Ishikawa (cell line): Measurements from ENCODE around the gene RNPEPL1.

Experiments used
- CEBPB ChIP-seq: IDR thresholded peaks from 2 replicates; pipeline ENCODE4 v1.6.1; 2012
- CREB1 ChIP-seq: IDR thresholded peaks from 2 replicates; pipeline ENCODE4 v1.6.1; 2012; ENCODE audit warnings: low read depth
- EGR1 ChIP-seq: IDR thresholded peaks from 2 replicates; pipeline ENCODE4 v1.6.1; 2012
- EP300 ChIP-seq: IDR thresholded peaks from 2 replicates; pipeline ENCODE4 v1.6.1; 2012; ENCODE audit warnings: borderline replicate concordance
- FOXM1 ChIP-seq: IDR thresholded peaks from 2 replicates; pipeline ENCODE4 v1.6.1; 2012; ENCODE audit warnings: low read depth, borderline replicate concordance
- NFIC ChIP-seq: IDR thresholded peaks from 2 replicates; pipeline ENCODE4 v1.6.1; 2012
- RAD21 ChIP-seq: IDR thresholded peaks from 2 replicates; pipeline ENCODE4 v1.6.1; 2012; ENCODE audit warnings: low read depth
- TAF1 ChIP-seq: IDR thresholded peaks from 2 replicates; pipeline ENCODE4 v1.6.1; 2012; ENCODE audit warnings: low read depth, mild to moderate bottlenecking
- TCF12 ChIP-seq: IDR thresholded peaks from 2 replicates; pipeline ENCODE4 v1.6.1; 2012; ENCODE audit warnings: low read depth
- TEAD4 ChIP-seq: IDR thresholded peaks from 2 replicates; pipeline ENCODE4 v1.6.1; 2012
- YY1 ChIP-seq: IDR thresholded peaks from 2 replicates; pipeline ENCODE4 v1.6.1; 2012; ENCODE audit warnings: low read depth
- ZBTB7A ChIP-seq: IDR thresholded peaks from 2 replicates; pipeline ENCODE4 v1.6.1; 2012; ENCODE audit warnings: low read depth
- TF ChIP-seq, protein P1 (sequence below): IDR thresholded peaks from 2 replicates; pipeline ENCODE4 v1.6.1; 2012; ENCODE audit warnings: low read depth, mild to moderate bottlenecking
- TF ChIP-seq, protein P2 (sequence below): IDR thresholded peaks from 2 replicates; pipeline ENCODE4 v1.6.1; 2012
- TF ChIP-seq, protein P3 (sequence below): IDR thresholded peaks from 2 replicates; pipeline ENCODE4 v1.6.1; 2012

RNPEPL1 gene

DNA sequence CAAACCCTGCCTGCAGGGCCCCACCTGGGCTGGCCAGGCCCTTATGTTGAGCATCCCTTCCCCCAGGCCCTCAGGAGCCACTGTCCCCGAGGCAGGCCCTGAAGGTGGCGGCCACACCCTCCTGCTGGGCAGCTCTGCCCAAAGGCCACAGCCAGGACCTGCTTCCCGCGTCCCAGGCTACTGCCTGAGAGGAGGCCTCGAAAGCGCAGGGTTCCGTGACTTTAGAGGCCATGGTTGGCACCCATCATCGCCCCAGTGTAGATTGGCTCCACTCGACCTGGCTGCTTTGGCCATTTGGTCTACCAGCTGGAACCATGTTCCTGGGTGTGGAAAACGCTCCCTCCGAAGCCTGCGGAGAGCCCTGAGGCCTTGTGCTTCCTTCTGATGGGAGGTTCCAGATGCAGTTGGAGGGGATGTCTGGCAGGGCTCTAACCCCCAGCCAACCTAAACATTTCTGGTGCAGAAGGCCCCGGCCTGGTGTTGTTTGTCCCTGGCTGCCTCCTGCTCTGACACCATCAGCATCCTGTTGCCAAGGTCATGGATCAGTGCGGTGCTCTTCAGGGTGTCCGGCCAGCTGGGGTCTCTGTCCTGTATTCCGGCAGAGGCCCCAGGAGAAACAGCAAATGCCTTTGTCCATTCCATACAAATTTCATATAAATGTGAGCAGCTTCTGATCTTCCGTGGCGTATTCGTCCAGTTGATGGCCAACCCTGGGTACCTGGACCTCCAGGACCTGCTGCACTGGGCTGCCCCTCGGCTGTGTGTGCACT, 33.0 kb downstream of the RNPEPL1 start:
- TF ChIP-seq TEAD4 (no peak), RAD21 (no peak), ZBTB7A (no peak), EGR1 (no peak), EP300 (no peak), TAF1 (no peak), TCF12 (no peak)

DNA sequence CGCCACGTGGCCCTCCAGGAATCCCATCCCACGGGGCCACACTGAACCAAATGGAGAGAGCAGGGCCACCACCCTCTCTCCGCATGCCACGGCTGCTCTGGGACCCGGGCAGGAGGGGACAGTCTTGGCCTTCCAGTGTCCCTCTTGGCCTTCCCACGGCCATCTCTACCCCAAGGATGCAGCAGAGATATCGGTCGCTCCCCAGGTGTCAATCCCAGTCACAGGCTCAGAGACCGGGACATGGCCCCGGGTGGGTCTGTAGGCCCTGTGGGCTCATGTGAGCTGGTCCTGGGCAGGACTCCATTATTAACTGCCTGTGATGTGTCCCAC, 33.5 kb downstream of the RNPEPL1 start:
- TF ChIP-seq, protein P1, sequence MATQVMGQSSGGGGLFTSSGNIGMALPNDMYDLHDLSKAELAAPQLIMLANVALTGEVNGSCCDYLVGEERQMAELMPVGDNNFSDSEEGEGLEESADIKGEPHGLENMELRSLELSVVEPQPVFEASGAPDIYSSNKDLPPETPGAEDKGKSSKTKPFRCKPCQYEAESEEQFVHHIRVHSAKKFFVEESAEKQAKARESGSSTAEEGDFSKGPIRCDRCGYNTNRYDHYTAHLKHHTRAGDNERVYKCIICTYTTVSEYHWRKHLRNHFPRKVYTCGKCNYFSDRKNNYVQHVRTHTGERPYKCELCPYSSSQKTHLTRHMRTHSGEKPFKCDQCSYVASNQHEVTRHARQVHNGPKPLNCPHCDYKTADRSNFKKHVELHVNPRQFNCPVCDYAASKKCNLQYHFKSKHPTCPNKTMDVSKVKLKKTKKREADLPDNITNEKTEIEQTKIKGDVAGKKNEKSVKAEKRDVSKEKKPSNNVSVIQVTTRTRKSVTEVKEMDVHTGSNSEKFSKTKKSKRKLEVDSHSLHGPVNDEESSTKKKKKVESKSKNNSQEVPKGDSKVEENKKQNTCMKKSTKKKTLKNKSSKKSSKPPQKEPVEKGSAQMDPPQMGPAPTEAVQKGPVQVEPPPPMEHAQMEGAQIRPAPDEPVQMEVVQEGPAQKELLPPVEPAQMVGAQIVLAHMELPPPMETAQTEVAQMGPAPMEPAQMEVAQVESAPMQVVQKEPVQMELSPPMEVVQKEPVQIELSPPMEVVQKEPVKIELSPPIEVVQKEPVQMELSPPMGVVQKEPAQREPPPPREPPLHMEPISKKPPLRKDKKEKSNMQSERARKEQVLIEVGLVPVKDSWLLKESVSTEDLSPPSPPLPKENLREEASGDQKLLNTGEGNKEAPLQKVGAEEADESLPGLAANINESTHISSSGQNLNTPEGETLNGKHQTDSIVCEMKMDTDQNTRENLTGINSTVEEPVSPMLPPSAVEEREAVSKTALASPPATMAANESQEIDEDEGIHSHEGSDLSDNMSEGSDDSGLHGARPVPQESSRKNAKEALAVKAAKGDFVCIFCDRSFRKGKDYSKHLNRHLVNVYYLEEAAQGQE = no peak
- TF ChIP-seq YY1 = no peak
- TF ChIP-seq NFIC = no peak
- no peak for TF ChIP-seq CREB1
- TF ChIP-seq FOXM1 = no peak
- TF ChIP-seq, protein P2, sequence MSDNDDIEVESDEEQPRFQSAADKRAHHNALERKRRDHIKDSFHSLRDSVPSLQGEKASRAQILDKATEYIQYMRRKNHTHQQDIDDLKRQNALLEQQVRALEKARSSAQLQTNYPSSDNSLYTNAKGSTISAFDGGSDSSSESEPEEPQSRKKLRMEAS = no peak
- TF ChIP-seq EGR1 = no peak
- TF ChIP-seq RAD21 = no peak
- TF ChIP-seq, protein P3, sequence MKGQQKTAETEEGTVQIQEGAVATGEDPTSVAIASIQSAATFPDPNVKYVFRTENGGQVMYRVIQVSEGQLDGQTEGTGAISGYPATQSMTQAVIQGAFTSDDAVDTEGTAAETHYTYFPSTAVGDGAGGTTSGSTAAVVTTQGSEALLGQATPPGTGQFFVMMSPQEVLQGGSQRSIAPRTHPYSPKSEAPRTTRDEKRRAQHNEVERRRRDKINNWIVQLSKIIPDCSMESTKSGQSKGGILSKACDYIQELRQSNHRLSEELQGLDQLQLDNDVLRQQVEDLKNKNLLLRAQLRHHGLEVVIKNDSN = no peak
- TF ChIP-seq TAF1 = no peak
- no peak for TF ChIP-seq TCF12
- no peak for TF ChIP-seq EP300
- TF ChIP-seq ZBTB7A = no peak
- TF ChIP-seq TEAD4 = no peak
- TF ChIP-seq CEBPB = no peak

DNA sequence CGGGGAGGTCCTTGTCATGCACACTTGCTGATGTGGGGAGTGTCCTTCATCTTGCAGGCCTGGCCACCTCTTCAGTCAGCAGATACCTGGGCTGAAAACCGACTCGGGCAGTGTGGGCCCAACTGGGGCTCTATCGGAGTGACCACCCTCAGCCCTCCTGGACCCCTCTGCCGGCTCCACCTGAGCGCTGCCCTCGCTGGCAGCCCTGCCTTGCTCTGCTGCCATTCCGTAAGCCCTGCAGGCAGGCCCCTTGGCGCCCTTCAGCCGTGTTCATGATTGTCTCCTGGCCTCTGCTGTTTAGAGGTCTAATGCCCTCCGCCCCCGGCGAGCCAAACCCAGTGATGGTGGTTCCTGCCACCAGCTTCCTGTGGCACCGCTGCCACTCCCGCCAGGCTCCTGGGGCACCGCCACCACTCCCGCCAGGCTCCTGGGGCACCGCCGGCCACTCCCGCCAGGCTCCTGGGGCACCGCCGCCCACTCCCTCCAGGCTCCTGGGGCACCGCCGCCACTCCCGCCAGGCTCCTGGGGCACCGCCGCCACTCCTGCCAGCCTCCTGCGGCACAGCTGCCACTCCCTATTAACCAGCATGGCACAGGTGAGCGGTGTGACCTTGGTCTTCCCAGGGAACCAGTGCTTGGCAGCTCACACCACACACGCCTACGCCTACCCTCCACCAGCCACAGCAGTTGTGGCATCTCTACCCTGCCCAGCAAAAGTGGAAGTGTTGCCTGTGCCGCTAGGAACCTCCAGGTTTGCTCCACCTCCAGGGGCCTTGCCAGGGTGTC, 34.2 kb downstream of the RNPEPL1 start:
- TF ChIP-seq EGR1 = peak; percentile 53; the same call in 1 of the 2 replicates
- TF ChIP-seq TCF12 = peak; percentile 65
- TF ChIP-seq EP300 = peak; percentile 67; the same call in 1 of the 2 replicates
- TF ChIP-seq, protein P2 = peak; percentile 22; the same call in 1 of the 2 replicates
- TF ChIP-seq ZBTB7A = no peak
- TF ChIP-seq TEAD4 = no peak

DNA sequence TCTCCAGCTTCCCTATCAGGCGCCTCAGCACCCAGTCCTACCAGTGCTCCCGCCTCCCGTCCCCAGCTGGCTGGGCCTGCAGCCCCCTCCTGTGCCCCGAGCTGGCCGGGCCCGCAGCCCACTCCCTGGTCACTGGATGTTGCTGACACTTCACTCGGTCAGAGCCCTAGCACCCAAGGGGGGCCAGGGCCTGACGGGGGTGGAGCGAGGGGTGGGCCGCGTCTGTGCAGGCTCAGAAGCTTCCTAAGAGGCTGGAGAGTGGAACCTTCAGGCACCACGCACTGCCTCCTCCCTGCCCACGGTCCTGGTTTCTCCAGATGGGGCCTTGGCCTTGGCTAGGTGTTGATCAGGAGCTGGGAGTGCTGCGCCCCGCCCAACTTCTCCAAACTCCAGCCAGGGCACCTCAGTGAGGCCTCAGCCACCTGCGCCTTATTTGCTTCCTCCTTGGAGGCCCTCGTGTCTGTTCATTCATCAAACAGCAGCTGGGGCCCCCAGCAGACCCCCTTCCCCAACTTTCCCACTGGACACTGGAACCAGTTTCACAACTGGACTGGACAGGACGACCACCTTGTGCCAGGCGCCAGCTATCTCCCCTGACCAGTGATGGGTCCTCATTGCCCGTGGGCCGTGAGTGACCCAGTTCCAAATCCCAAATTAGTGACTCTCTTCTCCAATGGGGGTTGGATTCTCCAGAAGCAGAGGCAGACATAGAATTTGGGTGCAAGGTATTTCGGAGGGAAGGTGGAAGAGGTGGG, 35.0 kb downstream of the RNPEPL1 start:
- TF ChIP-seq TCF12 (no peak), EP300 (no peak)

DNA sequence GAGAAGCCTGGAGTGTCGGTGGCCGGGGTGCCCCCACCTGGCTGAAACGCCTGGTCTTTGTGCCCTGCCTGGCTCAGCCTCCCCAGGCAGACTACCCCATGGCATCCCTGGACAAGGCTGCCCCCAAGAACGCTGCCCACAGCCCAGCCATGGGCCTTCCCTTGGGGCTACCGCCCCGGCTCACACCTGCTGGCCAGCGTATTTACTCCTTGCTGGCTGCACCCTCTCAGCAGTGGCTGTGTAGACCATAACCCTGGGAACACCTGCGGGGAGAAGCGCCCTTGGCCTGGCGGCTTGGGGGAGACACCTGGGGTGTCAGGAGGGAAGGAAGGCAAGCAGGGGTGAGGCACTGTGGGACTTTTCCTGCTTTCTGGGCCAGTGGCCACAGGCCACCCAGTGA, 35.6 kb downstream of the RNPEPL1 start:
- TF ChIP-seq NFIC = no peak
- TF ChIP-seq ZBTB7A = no peak
- no peak for TF ChIP-seq FOXM1
- TF ChIP-seq CREB1 = no peak
- TF ChIP-seq TAF1 = no peak
- TF ChIP-seq TCF12 = no peak
- no peak for TF ChIP-seq TEAD4
- TF ChIP-seq EGR1 = no peak
- TF ChIP-seq, protein P2 = no peak
- TF ChIP-seq, protein P1 = no peak
- no peak for TF ChIP-seq RAD21
